Measurements from ENCODE around the gene PRKAG3. TPM values are rescaled to one million over a fixed set of nuclear protein-coding genes. Genes with fewer than 3 reads are reported as not detected.

The PRKAG3 gene
- total and polyA plus RNA-seq, 2 donors (not counting 3 experiments of a cell fraction or from before 2014, with no cell fraction given): not detected

- DNase-seq (ENCODE audit: low read depth, low spot score) (no peak), FAIRE-seq (no peak)
- Histone ChIP-seq H3K27me3 (ENCODE audit: control insufficient read depth in 2 of 2, insufficient read depth in 2 of 2, low read length in 2 of 2) (peaks cover 78 to 80% of the 10 kb centered on the region in 2 experiments), H3K4me2 (ENCODE audit: insufficient read depth, low read length) (no peak overlapping the region), H3K4me3 (replicated peaks in 1 of 3; ENCODE audit: insufficient read depth in 1 of 3, low read depth in 1 of 3, low read length in 3 of 3) (no peak overlapping the region), H3K36me3 (ENCODE audit: control insufficient read depth in 2 of 2, extremely low read depth in 1 of 2, insufficient read depth in 2 of 2, low read length in 2 of 2) (no peaks in the 10 kb centered on the region), H3K9me1 (replicated peaks; ENCODE audit: control insufficient read depth, extremely low read depth, insufficient read depth, low read length) (no peaks in the 10 kb centered on the region), H2AFZ (ENCODE audit: low read depth, low read length) (no peak overlapping the region), H3K79me2 (ENCODE audit: control insufficient read depth, insufficient read depth, low read length) (no peaks in the 10 kb centered on the region), H3K27ac (ENCODE audit: insufficient read depth, low read depth, low read length) (no peak overlapping the region), H3K9me3 (replicated peaks; ENCODE audit: control insufficient read depth, insufficient read depth, low read length) (no peaks in the 10 kb centered on the region), H3K4me1 (ENCODE audit: control insufficient read depth, extremely low read depth, insufficient read depth, low read length) (no peaks in the 10 kb centered on the region), H3K9ac (replicated peaks; ENCODE audit: extremely low read depth, insufficient read depth, low read length) (no peak overlapping the region), H4K20me1 (replicated peaks; ENCODE audit: control insufficient read depth, extremely low read depth, insufficient read depth, low read length) (no peaks in the 10 kb centered on the region)
- ChIA-PET CTCF (no interaction called here), POLR2A (no interaction called here)
- dilution Hi-C loops (cut with MboI; ENCODE audit: extremely low pct_ligation_motif_present, low sequenced_read_pairs): no loop called here
- no TSS peak for BruUV-seq (replicated peaks)
- intact Hi-C loops (cut with micrococcal nuclease): no loop called here
- TF ChIP-seq MAX (IDR thresholded peaks at IDR 0.05; ENCODE audit: insufficient read depth, insufficient read length) (no peak), JUN (IDR thresholded peaks at IDR 0.05; ENCODE audit: borderline replicate concordance, insufficient read depth, insufficient read length, low read depth) (no peak), CTCF (IDR thresholded peaks at IDR 0.05; ENCODE audit: extremely low read depth in 1 of 2, insufficient read depth in 1 of 2, low read depth in 1 of 2, low read length in 2 of 2) (no peak), FOS (IDR thresholded peaks at IDR 0.05; ENCODE audit: borderline replicate concordance, insufficient read depth, low read length) (no peak), POLR2A (IDR thresholded peaks at IDR 0.05; ENCODE audit: low read depth, low read length) (no peak), POLR2AphosphoS5 (IDR thresholded peaks at IDR 0.05; ENCODE audit: insufficient read depth, low read depth, low read length) (no peak), MYC (IDR thresholded peaks at IDR 0.05; ENCODE audit: low read depth, low read length) (no peak), GATA2 (IDR thresholded peaks at IDR 0.05; ENCODE audit: insufficient read depth, insufficient read length, low read depth, low read length) (no peak), EZH2 (IDR thresholded peaks at IDR 0.05; ENCODE audit: borderline replicate concordance, low read depth, low read length, severe bottlenecking) (no peak)
These were observed 25.3 kb upstream of the PRKAG3 start for GRCh38 chr2:218856896-218857243.

Data from endothelial cell of umbilical vein (primary cell).